HG02610 (cell line): Measurements from ENCODE around the gene MYLK.

Source experiments
- ATAC-seq: cut with Tn5 transposase; IDR thresholded peaks from one replicate; pipeline ENCODE4 v1.9.1; 2021; ENCODE audit warnings: mild to moderate bottlenecking, moderate library complexity; ENCODE audit not compliant: unreplicated experiment

MYLK gene

GRCh38 chr3:123877466-123877865 is 6.7 kb downstream of the MYLK start:
- ATAC-seq, result no peak

- no peak for ATAC-seq
Observed at GRCh38 chr3:123876858-123877257, 7.3 kb downstream of the MYLK start.

- ATAC-seq, result no peak
Observed at GRCh38 chr3:123872621-123873020, 11.5 kb downstream of the MYLK start.

- no peak for ATAC-seq
Observed at GRCh38 chr3:123871946-123872345, 12.2 kb downstream of the MYLK start.

- ATAC-seq, result no peak
Observed at GRCh38 chr3:123870033-123870432, 14.1 kb downstream of the MYLK start.

GRCh38 chr3:123869165-123869564 is 15.0 kb downstream of the MYLK start:
- no peak for ATAC-seq

GRCh38 chr3:123864706-123865105 is 19.4 kb downstream of the MYLK start:
- no peak for ATAC-seq

GRCh38 chr3:123862152-123862551 is 22.0 kb downstream of the MYLK start:
- no peak for ATAC-seq

- ATAC-seq, result no peak
Observed at GRCh38 chr3:123861081-123861836, 22.9 kb downstream of the MYLK start.

- ATAC-seq, result no peak
Observed at GRCh38 chr3:123859177-123859576, 25.0 kb downstream of the MYLK start.

- ATAC-seq, result no peak
Observed at GRCh38 chr3:123854905-123855304, 29.2 kb downstream of the MYLK start.

GRCh38 chr3:123853686-123854372 is 30.3 kb downstream of the MYLK start:
- ATAC-seq, result no peak

- no peak for ATAC-seq
Observed at GRCh38 chr3:123847209-123847608, 36.9 kb downstream of the MYLK start.

GRCh38 chr3:123843668-123844067 is 40.5 kb downstream of the MYLK start:
- ATAC-seq, result no peak

- ATAC-seq, result no peak
Observed at GRCh38 chr3:123842711-123843110, 41.4 kb downstream of the MYLK start.

GRCh38 chr3:123841476-123842238 is 42.5 kb downstream of the MYLK start:
- no peak for ATAC-seq

GRCh38 chr3:123840961-123841360 is 43.2 kb downstream of the MYLK start:
- no peak for ATAC-seq

- no peak for ATAC-seq
Observed at GRCh38 chr3:123837858-123838257, 46.3 kb downstream of the MYLK start.

- no peak for ATAC-seq
Observed at GRCh38 chr3:123834631-123835030, 49.5 kb downstream of the MYLK start.

GRCh38 chr3:123833398-123833785 is 50.7 kb downstream of the MYLK start:
- ATAC-seq, result no peak

- ATAC-seq, result no peak
Observed at GRCh38 chr3:123832692-123833397, 51.3 kb downstream of the MYLK start.
